ENCODE results near the gene CDH23.

The CDH23 gene

GRCh38 chr10:71371750-71372166 lies 25.0 kb upstream of the CDH23 start:
- no peak for DNase-seq

GRCh38 chr10:71372882-71373495 lies 23.7 kb upstream of the CDH23 start:
- no peak for DNase-seq

- DNase-seq = no peak
These were observed 22.1 kb upstream of the CDH23 start for GRCh38 chr10:71374481-71375233.

- no peak for DNase-seq
These were observed 20.8 kb upstream of the CDH23 start for GRCh38 chr10:71375952-71376351.

- DNase-seq = no peak
These were observed 18.2 kb upstream of the CDH23 start for GRCh38 chr10:71378336-71379117.

GRCh38 chr10:71379118-71379766 lies 17.5 kb upstream of the CDH23 start:
- no peak for DNase-seq

GRCh38 chr10:71380841-71381240 lies 15.9 kb upstream of the CDH23 start:
- no peak for DNase-seq

GRCh38 chr10:71381611-71382010 lies 15.1 kb upstream of the CDH23 start:
- no peak for DNase-seq

GRCh38 chr10:71382028-71382427 lies 14.7 kb upstream of the CDH23 start:
- no peak for DNase-seq

GRCh38 chr10:71382757-71383156 lies 14.0 kb upstream of the CDH23 start:
- DNase-seq = no peak

GRCh38 chr10:71383972-71384687 lies 12.6 kb upstream of the CDH23 start:
- peak; percentile 81 for DNase-seq

- DNase-seq = no peak
These were observed 8.5 kb upstream of the CDH23 start for GRCh38 chr10:71388171-71388570.

- no peak for DNase-seq
These were observed 8.0 kb upstream of the CDH23 start for GRCh38 chr10:71388583-71389310.

- no peak for DNase-seq
These were observed 6.8 kb upstream of the CDH23 start for GRCh38 chr10:71389768-71390460.

GRCh38 chr10:71390461-71390835 lies 6.3 kb upstream of the CDH23 start:
- DNase-seq = no peak

- DNase-seq = no peak
These were observed 5.6 kb upstream of the CDH23 start for GRCh38 chr10:71390921-71391690.

GRCh38 chr10:71391701-71392100 lies 5.0 kb upstream of the CDH23 start:
- DNase-seq = no peak

GRCh38 chr10:71392292-71392691 lies 4.4 kb upstream of the CDH23 start:
- DNase-seq = no peak

GRCh38 chr10:71392791-71393781 lies 3.6 kb upstream of the CDH23 start:
- no peak for DNase-seq
